PC-3 (cell line): ENCODE results near the gene CORO2B. TPM values are rescaled to one million over a fixed set of nuclear protein-coding genes. Genes with fewer than 3 reads are reported as not detected.

Experiments used
- ATAC-seq: fragments of 200-7000 bp; cut with Tn5 transposase; 2 replicates; pipeline ENCODE4 v1.9.1; 2020; ENCODE audit warnings: mild to moderate bottlenecking, moderate library complexity
- BruUV-seq: library from RNA; stranded (reverse); fragments of 400-500 nt; replicated peaks from 2 replicates; lab custom pipeline; 2021; lab: Mats Ljungman, UMichigan
- CTCF ChIA-PET: fragments of 300-600 bp; sonication (Branson Sonifier 250); formaldehyde crosslinking; loops from one replicate; lab custom pipeline; 2022; ENCODE audit warnings: antibody characterized with exemption; lab: Charles Lee
- POLR2A ChIA-PET: fragments of 300-600 bp; sonication (Branson Sonifier 250); formaldehyde crosslinking; loops from one replicate; lab custom pipeline; 2022; ENCODE audit warnings: antibody characterized with exemption; ENCODE audit not compliant: unreplicated experiment; lab: Charles Lee
- DNase-seq: peaks from one replicate; pipeline ENCODE4 v3.0.0-alpha.2; 2015
- H2AFZ ChIP-seq: fragments of 300-600 bp; sonication (generic); 2 replicates; pipeline ENCODE4 v1.6.0; 2016; ENCODE audit warnings: antibody characterized with exemption, low read length
- H3F3A ChIP-seq: fragments of 300-600 bp; sonication (generic); one replicate; pipeline ENCODE4 v1.6.0; 2017; ENCODE audit warnings: antibody characterized with exemption, low read length, control low read depth, mild to moderate bottlenecking; ENCODE audit not compliant: unreplicated experiment
- H3K27ac ChIP-seq: fragments of 300-600 bp; sonication (generic); 2 replicates; pipeline ENCODE4 v1.5.1; 2016; ENCODE audit warnings: mild to moderate bottlenecking, low read length
- H3K27me3 ChIP-seq: fragments of 300-600 bp; sonication (generic); 2 replicates; pipeline ENCODE4 v1.6.1; 2016; ENCODE audit warnings: low read length, mixed read lengths
- H3K36me3 ChIP-seq: fragments of 300-600 bp; sonication (generic); 2 replicates; pipeline ENCODE4 v1.6.1; 2016; ENCODE audit warnings: low read depth, mixed run types, low read length, mixed read lengths
- H3K4me1 ChIP-seq: fragments of 300-600 bp; sonication (generic); 2 replicates; pipeline ENCODE4 v1.5.1; 2016; ENCODE audit warnings: low read length; ENCODE audit not compliant: insufficient read depth
- H3K4me2 ChIP-seq: fragments of 300-600 bp; sonication (generic); 2 replicates; pipeline ENCODE4 v1.6.0; 2016; ENCODE audit warnings: low read length
- H3K4me3 ChIP-seq: fragments of 300-600 bp; sonication (generic); 2 replicates; pipeline ENCODE4 v1.5.1; 2016; ENCODE audit warnings: mild to moderate bottlenecking, low read length, mixed read lengths
- H3K79me2 ChIP-seq: fragments of 300-600 bp; sonication (generic); 2 replicates; pipeline ENCODE4 v1.6.1; 2017; ENCODE audit warnings: low read length, mixed read lengths
- H3K9ac ChIP-seq: fragments of 300-600 bp; sonication (generic); 2 replicates; pipeline ENCODE4 v1.6.0; 2016; ENCODE audit warnings: mild to moderate bottlenecking, low read length
- H3K9me2 ChIP-seq: fragments of 300-600 bp; sonication (generic); replicated peaks from 2 replicates; pipeline ENCODE4 v1.6.1; 2016; ENCODE audit warnings: mixed run types, low read length, mixed read lengths
- H3K9me3 ChIP-seq: fragments of 300-600 bp; sonication (generic); 2 replicates; pipeline ENCODE4 v1.6.1; 2016; ENCODE audit warnings: low read length, mixed read lengths
- H4K20me1 ChIP-seq: fragments of 300-600 bp; sonication (generic); 2 replicates; pipeline ENCODE4 v1.6.1; 2016; ENCODE audit warnings: low read length, mixed read lengths
- EZH2 ChIP-seq: fragments of 300-600 bp; sonication (generic); IDR thresholded peaks from one replicate; pipeline ENCODE4 v1.6.1; 2017; ENCODE audit warnings: antibody characterized with exemption, mild to moderate bottlenecking, low read length; ENCODE audit not compliant: unreplicated experiment
- EZH2phosphoT487 ChIP-seq: fragments of 300-600 bp; sonication (generic); IDR thresholded peaks from 2 replicates; pipeline ENCODE4 v1.6.1; 2018; ENCODE audit warnings: mild to moderate bottlenecking, antibody characterized with exemption, low read length, borderline replicate concordance
- intact Hi-C: fragments of 100-400 bp; cut with micrococcal nuclease; formaldehyde crosslinking; loops from 2 replicates; pipeline ENCODE4 v1.9.0; 2023
- total RNA-seq: library from RNA; depleted of rRNA; stranded (reverse); fragments of >200 nt; gene quantifications from 2 replicates; pipeline ENCODE4 v1.2.3, GENCODE V29; 2014
- TF ChIP-seq, protein P1 (sequence below): fragments of 300-600 bp; sonication (generic); conservative IDR thresholded peaks from 2 replicates; pipeline ENCODE4 v1.5.1; 2017; ENCODE audit warnings: antibody characterized with exemption, low read depth, mild to moderate bottlenecking, low read length

Gene CORO2B
- total RNA-seq, 1 experiment from 2014 or later = 0.66 TPM

DNA sequence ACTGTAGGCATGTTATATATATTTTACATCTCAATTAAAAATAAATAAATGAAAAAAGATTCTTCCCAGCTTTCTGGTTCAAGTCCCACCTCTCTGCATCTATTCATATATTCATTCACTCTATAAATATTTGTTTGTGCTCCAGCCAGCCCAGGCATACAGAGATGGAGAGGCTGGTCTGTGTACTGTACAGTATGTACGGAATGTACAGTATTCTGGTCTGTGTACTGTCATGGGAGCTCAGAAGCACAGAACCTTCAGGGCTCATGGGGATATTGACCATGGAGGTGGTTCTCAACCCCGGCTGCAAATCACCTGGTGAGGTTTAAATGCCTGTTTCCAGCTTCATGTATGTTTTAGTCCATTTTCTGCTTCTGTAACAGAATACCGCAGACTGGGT, 13.8 kb downstream of the CORO2B start:
- BruUV-seq = no TSS peak
- Histone ChIP-seq H3K9me3 (no peaks in the 10 kb centered on the region), H2AFZ (no peak overlapping the region), H3K79me2 (no peaks in the 10 kb centered on the region), H3K9ac (no peak overlapping the region), H3K9me2 (no peaks in the 10 kb centered on the region), H3K27ac (no peak overlapping the region), H3K4me2 (no peak overlapping the region), H3F3A (no peaks in the 10 kb centered on the region), H3K4me1 (no peaks in the 10 kb centered on the region), H3K4me3 (no peak overlapping the region), H3K36me3 (no peaks in the 10 kb centered on the region), H3K27me3 (no peaks in the 10 kb centered on the region), H4K20me1 (no peaks in the 10 kb centered on the region)
- intact Hi-C loops = no loop called here
- ChIA-PET POLR2A (no interaction called here), CTCF (no interaction called here)
- TF ChIP-seq EZH2phosphoT487 (no peak), EZH2 (no peak)
- TF ChIP-seq, protein P1, sequence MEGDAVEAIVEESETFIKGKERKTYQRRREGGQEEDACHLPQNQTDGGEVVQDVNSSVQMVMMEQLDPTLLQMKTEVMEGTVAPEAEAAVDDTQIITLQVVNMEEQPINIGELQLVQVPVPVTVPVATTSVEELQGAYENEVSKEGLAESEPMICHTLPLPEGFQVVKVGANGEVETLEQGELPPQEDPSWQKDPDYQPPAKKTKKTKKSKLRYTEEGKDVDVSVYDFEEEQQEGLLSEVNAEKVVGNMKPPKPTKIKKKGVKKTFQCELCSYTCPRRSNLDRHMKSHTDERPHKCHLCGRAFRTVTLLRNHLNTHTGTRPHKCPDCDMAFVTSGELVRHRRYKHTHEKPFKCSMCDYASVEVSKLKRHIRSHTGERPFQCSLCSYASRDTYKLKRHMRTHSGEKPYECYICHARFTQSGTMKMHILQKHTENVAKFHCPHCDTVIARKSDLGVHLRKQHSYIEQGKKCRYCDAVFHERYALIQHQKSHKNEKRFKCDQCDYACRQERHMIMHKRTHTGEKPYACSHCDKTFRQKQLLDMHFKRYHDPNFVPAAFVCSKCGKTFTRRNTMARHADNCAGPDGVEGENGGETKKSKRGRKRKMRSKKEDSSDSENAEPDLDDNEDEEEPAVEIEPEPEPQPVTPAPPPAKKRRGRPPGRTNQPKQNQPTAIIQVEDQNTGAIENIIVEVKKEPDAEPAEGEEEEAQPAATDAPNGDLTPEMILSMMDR = no peak
- no peak for ATAC-seq
- no peak for DNase-seq

DNA sequence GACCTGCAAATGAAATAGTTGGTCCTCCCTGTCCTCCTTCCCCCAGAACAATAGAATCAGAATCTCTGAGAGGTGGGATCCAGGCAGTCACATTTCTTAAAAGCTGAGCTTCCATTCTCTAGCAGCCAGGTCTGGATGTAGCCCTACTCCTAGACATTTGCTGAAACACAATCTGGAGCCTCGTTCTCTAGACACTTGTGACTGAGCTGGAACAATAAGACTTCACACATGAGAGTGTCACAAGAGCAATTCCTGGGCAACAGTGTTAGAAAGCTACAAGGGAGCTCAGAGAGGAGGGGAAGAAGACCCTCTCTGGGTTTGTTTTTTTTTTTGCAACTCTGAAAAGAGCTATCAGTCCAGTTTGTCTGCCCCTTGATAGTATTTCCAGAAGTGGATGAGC, 14.5 kb downstream of the CORO2B start:
- H3K9me3 ChIP-seq = no peaks in the 10 kb centered on the region
- ATAC-seq (no peak), DNase-seq (no peak)
- H3F3A ChIP-seq = no peaks in the 10 kb centered on the region
- no peak overlapping the region for H3K4me3 ChIP-seq
- ChIA-PET CTCF (no interaction called here), POLR2A (no interaction called here)
- H3K4me1 ChIP-seq = no peaks in the 10 kb centered on the region
- no peak overlapping the region for H3K27ac ChIP-seq
- no peaks in the 10 kb centered on the region for H3K36me3 ChIP-seq
- no TSS peak for BruUV-seq
- H3K4me2 ChIP-seq = no peak overlapping the region
- no peak for TF ChIP-seq EZH2
- no peak for TF ChIP-seq EZH2phosphoT487
- TF ChIP-seq, protein P1 = no peak
- no peaks in the 10 kb centered on the region for H3K27me3 ChIP-seq
- no peaks in the 10 kb centered on the region for H4K20me1 ChIP-seq
- no peaks in the 10 kb centered on the region for H3K79me2 ChIP-seq
- H3K9ac ChIP-seq = no peak overlapping the region
- no peaks in the 10 kb centered on the region for H3K9me2 ChIP-seq
- no peak overlapping the region for H2AFZ ChIP-seq
- intact Hi-C loops = no loop called here

DNA sequence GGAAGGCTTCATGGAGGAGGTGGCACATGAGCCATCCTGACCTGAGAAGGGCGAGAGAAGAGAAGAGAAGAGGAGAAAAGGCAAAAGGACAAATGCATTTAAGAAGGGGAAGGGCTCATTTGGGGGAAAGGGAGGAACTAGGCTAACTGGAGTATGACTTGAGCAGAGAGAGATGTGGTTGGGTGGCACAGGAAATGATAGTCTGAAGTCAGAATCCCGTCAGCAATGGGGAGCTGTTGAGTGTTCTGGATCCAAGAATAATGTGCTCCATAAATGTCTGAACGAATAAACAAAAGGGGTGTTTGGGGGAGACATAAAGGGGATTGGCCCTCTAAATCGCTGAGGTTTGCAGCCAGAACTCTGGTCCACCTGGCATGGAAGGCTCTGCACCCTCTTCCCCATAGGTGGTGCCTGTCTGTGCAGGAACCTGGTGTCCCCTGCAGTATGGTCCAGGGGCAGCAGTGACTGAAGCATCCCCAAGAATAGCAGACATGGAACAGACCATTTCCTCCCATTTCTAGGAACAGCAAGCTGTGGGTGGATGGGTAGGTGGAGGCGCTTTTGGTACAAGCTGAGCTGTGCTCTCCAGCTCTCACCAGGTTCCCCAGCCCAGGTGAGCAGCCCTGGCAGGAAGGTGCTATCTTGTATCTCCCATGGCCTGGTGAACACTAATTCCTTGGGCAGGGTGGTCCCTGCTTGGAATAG, 15.2 kb downstream of the CORO2B start:
- Histone ChIP-seq H3K27ac (no peak overlapping the region), H3K79me2 (no peaks in the 10 kb centered on the region), H3F3A (no peaks in the 10 kb centered on the region), H4K20me1 (no peaks in the 10 kb centered on the region), H3K4me3 (no peak overlapping the region), H3K4me1 (no peaks in the 10 kb centered on the region), H3K9me3 (no peaks in the 10 kb centered on the region), H2AFZ (no peak overlapping the region), H3K9ac (no peak overlapping the region), H3K9me2 (no peaks in the 10 kb centered on the region), H3K27me3 (no peaks in the 10 kb centered on the region), H3K4me2 (no peak overlapping the region), H3K36me3 (no peaks in the 10 kb centered on the region)
- CTCF ChIA-PET = no interaction called here
- POLR2A ChIA-PET = no interaction called here
- TF ChIP-seq EZH2 = no peak
- TF ChIP-seq, protein P1 = no peak
- no peak for TF ChIP-seq EZH2phosphoT487
- ATAC-seq (no peak), DNase-seq (no peak)
- no TSS peak for BruUV-seq
- intact Hi-C loops = no loop called here
